ENCODE measurements around the gene PRXL2B.

DNA sequence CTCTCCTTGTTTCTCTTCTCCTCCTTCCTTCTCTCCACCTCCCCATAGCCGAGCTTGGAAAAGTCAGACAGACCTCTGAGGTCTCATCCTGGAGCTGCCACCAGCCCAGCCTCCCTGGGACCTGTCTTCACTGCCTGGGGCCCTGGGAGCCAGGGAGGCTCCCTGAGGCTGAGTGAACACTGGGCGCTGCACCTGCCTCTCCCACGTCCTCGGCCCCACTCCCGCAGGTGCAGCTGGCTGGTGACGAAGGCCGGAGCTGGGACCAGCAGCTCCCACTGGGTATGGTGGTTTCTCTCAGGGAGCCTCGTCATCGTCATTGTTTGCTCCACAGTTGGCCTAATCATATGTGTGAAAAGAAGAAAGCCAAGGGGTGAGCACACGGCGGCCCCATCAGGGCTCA, 25.1 kb upstream of the PRXL2B start:
- TF ChIP-seq, protein P1, sequence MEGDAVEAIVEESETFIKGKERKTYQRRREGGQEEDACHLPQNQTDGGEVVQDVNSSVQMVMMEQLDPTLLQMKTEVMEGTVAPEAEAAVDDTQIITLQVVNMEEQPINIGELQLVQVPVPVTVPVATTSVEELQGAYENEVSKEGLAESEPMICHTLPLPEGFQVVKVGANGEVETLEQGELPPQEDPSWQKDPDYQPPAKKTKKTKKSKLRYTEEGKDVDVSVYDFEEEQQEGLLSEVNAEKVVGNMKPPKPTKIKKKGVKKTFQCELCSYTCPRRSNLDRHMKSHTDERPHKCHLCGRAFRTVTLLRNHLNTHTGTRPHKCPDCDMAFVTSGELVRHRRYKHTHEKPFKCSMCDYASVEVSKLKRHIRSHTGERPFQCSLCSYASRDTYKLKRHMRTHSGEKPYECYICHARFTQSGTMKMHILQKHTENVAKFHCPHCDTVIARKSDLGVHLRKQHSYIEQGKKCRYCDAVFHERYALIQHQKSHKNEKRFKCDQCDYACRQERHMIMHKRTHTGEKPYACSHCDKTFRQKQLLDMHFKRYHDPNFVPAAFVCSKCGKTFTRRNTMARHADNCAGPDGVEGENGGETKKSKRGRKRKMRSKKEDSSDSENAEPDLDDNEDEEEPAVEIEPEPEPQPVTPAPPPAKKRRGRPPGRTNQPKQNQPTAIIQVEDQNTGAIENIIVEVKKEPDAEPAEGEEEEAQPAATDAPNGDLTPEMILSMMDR (conservative IDR thresholded peaks at IDR 0.05 in 1 of 2, IDR thresholded peaks at IDR 0.05 in 1 of 2; ENCODE audit: low read depth in 1 of 2, low read length in 2 of 2), result no peak
- TF ChIP-seq EZH2 (IDR thresholded peaks at IDR 0.05; ENCODE audit: low read length, missing control alignments), result no peak
